CD4-positive, alpha-beta T cell treated with Interferon alpha-2 for 1 hour (primary cell): ENCODE results near the gene NAALADL1.
"Not testable (repeated sequence)": the region's sequence is repeated elsewhere in the genome, so short reads cannot be mapped to it uniquely, and the experiment has no call there.

Source experiments
- DNase-seq, 2 donors: peaks; one replicate each; pipeline ENCODE4 v3.0.0-alpha.2; 2020 to 2022

The NAALADL1 gene

DNA sequence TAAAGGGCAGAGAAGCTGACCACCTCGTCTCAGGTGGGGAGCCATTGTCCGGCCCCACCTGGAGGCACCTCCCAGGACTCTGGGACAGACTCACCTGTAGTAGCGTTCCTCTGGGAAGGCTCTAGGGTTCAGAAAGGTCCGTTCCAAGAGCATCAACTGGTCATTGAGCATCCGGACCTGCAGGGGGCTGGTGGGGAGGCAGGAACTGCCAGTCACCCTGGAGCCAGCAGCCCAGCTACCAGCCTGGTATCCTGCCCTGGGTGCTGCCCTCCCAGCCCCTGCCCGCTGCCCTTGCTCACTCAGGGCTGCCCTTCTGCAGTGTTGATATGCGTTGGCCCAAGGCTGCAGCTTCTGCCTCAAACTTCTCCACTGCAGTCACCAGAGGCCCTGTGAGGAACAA is 12.6 kb downstream of the NAALADL1 start:
- DNase-seq: no peak

GRCh38 chr11:65045061-65045460 is 13.3 kb downstream of the NAALADL1 start:
- no peak for DNase-seq

DNA sequence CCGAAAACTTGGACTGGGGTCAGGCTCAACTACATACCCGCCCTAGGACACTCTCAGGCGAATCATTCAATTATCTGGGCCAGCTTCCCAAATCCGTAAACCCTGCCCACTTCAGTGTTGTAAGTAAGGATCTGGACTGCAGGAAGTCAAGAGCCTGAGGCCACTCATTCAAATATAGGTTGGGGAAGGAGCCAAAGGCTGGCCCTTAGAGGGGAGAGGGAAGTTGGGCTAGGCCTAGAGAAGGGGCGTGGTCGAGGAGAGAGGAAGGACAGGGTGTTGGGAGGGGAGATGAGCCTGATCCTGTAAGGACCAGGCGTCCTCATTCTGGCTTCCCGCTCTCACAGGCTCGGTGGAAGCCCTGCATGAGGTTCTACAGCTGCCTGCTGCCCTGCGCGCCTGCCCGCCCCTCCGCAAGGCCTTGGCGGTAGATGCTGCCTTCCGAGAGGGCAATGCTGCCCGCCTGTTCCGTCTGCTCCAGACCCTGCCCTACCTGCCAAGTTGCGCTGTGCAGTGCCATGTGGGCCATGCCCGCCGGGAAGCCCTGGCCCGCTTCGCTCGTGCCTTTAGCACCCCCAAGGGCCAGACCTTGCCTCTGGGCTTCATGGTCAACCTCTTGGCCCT is 14.4 kb downstream of the NAALADL1 start:
- peak in 1 of 2 donors; percentile 26 for DNase-seq

GRCh38 chr11:65042891-65043290 is 15.5 kb downstream of the NAALADL1 start:
- DNase-seq: no peak

DNA sequence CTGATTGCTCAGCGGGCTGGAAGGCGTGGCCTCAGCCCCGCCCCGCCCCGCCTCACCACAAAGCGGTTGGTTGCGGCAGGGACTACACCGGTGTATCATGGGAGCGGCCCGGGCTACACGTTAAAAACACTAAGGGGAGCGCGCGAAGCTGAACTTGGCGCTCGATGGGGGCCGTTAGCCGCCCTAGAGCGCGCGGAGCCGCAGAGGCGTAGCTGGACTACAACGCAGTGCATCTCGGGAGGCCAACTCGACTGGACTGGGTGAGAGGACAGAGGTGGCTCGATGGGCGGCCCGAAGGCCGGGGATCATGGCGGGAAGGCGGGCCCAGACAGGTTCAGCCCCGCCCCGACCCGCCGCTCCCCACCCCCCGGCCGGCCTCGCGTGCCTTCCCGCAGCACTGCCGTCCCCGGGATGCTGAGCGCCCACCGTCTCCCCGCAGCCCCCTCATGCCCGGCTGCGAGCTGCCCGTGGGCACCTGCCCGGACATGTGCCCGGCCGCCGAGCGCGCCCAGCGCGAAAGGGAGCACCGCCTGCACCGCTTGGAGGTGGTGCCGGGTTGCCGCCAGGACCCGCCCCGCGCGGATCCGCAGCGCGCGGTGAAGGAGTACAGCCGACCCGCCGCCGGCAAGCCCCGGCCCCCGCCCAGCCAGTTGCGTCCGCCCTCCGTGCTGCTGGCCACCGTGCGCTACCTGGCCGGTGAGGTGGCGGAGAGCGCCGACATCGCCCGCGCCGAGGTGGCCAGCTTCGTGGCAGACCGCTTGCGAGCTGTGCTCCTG is 17.3 kb downstream of the NAALADL1 start, which contains the start of gene SAC3D1:
Gene SAC3D1 (plus strand): TSS at position 364 of the 776 bp plus-strand sequence. CDS start 83 bp downstream, at position 447.
- DNase-seq: peak; percentile 87 to 91

DNA sequence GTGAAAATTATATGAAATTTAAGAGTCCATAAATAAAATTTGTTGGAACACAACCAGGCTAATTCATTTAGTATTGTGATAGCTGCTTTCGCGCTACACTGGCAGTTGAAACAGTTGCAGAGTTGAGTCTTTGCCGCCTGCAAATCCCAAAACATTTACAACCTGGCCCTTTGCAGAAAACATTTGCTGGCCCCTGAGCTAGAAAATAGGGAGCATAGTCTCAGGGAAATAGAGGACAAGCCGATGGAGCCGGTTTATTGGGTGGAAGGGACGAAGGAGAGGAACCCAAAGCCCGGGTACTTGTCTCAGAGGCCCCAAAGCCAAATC is 17.9 kb downstream of the NAALADL1 start:
- DNase-seq: no peak

DNA sequence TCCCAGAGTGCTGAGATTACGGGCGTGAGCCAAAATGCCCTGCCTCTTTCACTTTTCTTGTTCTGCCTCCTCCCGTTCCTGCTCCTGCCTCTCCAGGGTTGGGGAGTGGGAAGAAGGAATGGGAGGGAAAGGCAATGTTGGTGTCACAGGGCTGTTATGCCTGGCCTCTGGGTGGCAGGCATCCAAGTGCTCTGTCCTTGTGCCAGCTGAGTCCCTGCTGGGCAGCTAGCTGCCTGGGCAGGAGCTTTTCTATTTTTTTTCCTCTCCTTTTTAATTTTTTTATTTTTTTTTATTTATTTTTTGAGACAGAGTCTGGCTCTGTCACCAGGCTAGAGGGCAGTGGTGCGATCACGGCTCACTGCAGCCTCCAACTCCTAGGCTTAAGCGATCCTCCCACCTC is 21.4 kb downstream of the NAALADL1 start:
- no peak for DNase-seq

DNA sequence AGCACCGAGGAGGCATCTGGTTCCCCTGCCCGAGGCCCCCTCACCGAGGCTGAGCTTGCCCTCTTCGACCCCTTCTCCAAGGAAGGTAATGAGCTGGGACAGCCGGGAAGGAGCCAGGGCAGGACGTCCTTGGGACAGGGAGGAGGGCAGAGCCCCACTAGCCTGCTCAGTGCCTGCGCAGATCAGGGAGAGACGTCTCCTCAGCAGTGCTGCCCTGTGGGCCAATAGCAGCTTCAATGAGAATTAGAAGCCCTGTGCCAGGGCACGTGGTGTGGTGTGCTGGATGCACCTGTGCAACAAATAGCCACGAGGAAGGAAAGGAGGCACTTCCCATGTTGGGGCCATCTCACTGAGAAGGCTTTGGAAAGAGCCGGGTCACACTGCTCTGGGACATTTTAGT is 22.8 kb downstream of the NAALADL1 start:
- DNase-seq: no peak

DNA sequence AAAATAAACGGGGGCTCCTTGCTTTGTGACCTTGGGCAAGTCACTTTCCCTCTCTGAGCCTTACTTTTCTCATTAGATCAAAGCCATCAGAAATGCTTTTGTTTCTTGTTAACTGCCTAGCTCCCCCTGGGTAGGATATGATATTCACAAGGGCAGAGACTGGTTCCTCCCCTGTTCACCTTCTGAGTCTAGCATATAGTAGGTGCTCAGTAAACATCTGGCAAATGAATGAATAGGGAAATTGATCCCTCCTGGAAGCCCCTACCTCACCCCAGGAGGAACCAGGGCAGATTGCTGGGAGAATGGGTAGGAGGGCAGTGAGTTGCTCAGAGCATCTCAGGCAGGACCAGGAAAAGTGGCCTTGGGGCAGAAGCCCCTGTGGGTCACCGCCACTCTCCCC is 23.9 kb downstream of the NAALADL1 start:
- DNase-seq: no peak

- DNase-seq: no peak
These were observed 26.1 kb downstream of the NAALADL1 start for GRCh38 chr11:65032216-65032615.

GRCh38 chr11:65027213-65028067 is 30.9 kb downstream of the NAALADL1 start, which contains the start of gene SNX15:
Gene SNX15, plus strand, starts transcription at chr11:65027439. Its CDS starts 99 bp downstream, at chr11:65027538.
- peak; percentile 91 to 97 for DNase-seq

- no peak for DNase-seq
These were observed 31.5 kb downstream of the NAALADL1 start for GRCh38 chr11:65026810-65027209.

- not testable (repeated sequence) for DNase-seq
These were observed 34.9 kb downstream of the NAALADL1 start for GRCh38 chr11:65023502-65023901.

GRCh38 chr11:65021509-65021908 is 36.8 kb downstream of the NAALADL1 start:
- DNase-seq: no peak

DNA sequence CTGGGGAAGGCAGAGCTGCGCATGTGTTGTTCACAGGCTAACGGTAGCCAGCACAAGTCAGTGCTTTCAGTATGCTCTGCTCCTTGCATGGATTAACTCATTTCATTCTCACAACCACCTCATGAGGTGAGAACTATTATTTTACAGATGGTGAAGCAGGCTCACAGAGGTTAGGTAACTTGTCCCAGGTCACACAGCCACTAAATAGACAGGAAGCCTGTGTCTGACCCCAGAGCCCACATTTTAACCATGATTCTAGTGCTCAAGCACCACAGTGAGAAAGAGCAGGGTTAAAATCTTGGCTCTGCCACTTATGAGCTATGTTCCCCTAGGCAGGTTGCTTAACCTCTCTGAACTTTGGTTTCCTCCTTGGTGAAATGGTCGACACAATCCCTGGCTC is 37.4 kb downstream of the NAALADL1 start:
- no peak for DNase-seq

DNA sequence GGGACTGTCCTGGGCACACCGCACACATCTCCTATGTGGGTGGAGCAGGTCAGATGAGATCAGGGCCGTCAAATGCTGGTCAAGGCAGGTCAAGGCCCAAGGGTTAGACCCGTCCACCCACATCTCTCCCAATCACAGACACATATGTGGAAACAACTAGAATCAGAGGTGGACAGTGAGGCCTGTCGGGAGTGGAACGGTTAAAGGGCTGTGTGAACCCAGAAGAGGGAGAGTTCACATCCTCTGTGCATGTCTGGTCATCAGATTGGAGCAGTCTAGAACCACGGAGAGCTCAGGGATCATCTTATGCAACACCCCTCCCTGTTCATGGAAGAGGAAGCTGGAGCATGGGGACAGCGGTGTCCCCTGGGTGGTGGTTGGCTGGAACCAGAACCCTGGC is 38.5 kb downstream of the NAALADL1 start:
- no peak for DNase-seq

DNA sequence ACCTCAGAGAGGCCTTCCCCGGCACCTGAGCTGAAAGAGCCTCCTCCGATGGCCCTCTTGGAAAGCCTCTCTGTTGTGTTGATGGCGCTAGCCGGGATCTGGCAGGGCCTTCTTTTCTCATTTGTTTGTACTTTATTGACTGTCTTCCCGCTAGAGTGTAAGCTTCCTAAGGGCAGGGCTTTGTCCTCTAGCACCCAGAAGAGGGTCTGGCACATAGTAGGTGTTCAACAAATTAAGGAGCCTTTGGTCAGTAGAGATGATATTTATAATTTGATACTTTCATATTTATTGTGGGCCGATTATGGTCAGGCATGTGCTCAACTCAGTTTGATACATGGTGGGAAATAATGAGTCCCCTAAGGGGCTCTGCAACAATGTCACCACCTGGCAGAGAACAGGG is 40.4 kb downstream of the NAALADL1 start:
- DNase-seq: no peak

- no peak for DNase-seq
These were observed 41.6 kb downstream of the NAALADL1 start for GRCh38 chr11:65016705-65017104.

- DNase-seq: no peak
These were observed 43.6 kb downstream of the NAALADL1 start for GRCh38 chr11:65014726-65015227.

- peak; percentile 87 to 90 for DNase-seq
These were observed 44.2 kb downstream of the NAALADL1 start, which contains the start of gene ARL2 for GRCh38 chr11:65013888-65014725. Gene ARL2, plus strand, starts transcription at chr11:65014160. Its CDS starts 48 bp downstream, at chr11:65014208.

GRCh38 chr11:65013130-65013887 is 45.0 kb downstream of the NAALADL1 start:
- DNase-seq: peak; percentile 90 to 92
